ENCODE measurements around the gene CCDC120.

CCDC120 gene, protein sequence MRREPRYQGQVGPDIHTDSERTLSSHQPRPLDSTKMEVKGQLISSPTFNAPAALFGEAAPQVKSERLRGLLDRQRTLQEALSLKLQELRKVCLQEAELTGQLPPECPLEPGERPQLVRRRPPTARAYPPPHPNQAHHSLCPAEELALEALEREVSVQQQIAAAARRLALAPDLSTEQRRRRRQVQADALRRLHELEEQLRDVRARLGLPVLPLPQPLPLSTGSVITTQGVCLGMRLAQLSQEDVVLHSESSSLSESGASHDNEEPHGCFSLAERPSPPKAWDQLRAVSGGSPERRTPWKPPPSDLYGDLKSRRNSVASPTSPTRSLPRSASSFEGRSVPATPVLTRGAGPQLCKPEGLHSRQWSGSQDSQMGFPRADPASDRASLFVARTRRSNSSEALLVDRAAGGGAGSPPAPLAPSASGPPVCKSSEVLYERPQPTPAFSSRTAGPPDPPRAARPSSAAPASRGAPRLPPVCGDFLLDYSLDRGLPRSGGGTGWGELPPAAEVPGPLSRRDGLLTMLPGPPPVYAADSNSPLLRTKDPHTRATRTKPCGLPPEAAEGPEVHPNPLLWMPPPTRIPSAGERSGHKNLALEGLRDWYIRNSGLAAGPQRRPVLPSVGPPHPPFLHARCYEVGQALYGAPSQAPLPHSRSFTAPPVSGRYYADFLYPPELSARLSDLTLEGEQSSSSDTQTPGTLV

GRCh38 chrX:49058794-49059193 lies at the start of gene CCDC120:
TSS of gene CCDC120 (plus strand) at chrX:49058999. CDS start at chrX:49062042, 3,043 bp downstream.
- in situ Hi-C loops (cut with MboI; ENCODE audit: low sequenced_read_pairs) = no loop called here

DNA sequence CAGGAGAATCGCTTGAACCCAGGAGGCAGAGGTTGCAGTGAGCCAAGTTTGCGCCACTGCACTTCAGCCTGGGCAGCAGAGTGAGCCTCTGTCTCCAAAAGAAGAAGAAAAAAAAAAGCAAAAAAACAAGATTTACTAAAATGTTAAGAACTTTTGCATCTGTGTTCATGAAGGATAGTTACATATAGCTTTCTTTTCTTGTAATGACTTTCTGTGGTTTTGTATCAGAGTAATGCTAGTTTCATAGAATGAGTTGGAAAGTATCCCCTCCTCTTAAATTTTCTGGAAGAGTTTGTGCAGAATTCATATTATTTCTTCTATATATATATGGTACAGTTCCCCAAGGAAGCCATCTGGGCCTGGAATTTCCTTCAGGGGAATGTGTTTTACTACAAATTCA lies 39.7 kb upstream of the CCDC120 start:
- in situ Hi-C loops (cut with MboI; ENCODE audit: low sequenced_read_pairs) = no loop called here

- in situ Hi-C loops (cut with MboI; ENCODE audit: low sequenced_read_pairs) = no loop called here
Measured at GRCh38 chrX:49019599-49020249, 39.1 kb upstream of the CCDC120 start.

GRCh38 chrX:49029876-49030275 lies 28.9 kb upstream of the CCDC120 start:
- in situ Hi-C loops (cut with MboI; ENCODE audit: low sequenced_read_pairs) = no loop called here

- in situ Hi-C loops (cut with MboI; ENCODE audit: low sequenced_read_pairs) = no loop called here
Measured at GRCh38 chrX:49030283-49030682, 28.5 kb upstream of the CCDC120 start.

- in situ Hi-C loops (cut with MboI; ENCODE audit: low sequenced_read_pairs) = no loop called here
Measured at GRCh38 chrX:49037883-49038475, 20.8 kb upstream of the CCDC120 start.

DNA sequence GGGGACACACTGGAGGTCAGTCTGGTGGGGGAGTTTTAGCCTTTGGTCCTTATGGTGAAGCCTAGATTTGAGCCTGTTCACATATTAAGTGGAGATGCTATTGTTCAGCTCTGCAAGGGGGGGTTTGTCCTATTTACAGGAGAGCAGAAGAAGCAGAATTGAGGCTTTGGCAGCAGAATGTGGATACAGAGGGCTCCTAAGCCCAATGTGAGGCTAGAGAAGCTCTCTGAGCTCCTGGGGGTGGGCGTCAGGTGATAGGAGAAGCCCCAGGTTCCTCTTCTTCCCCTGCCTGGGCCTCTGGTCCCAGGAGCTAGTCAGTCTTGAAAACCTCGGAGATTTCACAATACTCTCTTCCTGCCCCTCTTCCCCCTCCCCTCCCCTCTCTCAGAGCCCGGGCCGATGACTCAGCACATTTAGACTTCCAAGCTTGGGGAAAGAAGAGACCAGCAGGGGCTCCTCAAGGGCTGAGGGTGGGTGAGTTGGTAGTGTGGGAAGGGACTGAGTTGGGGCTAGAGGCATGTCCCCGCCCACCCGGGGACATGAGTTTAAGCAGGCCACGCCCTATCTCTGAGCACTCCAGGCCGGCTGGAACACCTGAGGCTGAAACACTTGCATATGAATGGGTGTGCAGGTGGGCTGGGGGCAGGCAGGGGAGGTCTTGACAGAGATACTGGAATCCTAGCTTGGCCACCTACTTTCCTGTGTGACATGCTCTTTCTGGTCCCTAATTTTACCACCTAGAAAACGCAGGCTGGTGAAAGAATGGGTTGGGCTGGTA lies 19.0 kb upstream of the CCDC120 start:
- in situ Hi-C loops (cut with MboI; ENCODE audit: low sequenced_read_pairs) = no loop called here

DNA sequence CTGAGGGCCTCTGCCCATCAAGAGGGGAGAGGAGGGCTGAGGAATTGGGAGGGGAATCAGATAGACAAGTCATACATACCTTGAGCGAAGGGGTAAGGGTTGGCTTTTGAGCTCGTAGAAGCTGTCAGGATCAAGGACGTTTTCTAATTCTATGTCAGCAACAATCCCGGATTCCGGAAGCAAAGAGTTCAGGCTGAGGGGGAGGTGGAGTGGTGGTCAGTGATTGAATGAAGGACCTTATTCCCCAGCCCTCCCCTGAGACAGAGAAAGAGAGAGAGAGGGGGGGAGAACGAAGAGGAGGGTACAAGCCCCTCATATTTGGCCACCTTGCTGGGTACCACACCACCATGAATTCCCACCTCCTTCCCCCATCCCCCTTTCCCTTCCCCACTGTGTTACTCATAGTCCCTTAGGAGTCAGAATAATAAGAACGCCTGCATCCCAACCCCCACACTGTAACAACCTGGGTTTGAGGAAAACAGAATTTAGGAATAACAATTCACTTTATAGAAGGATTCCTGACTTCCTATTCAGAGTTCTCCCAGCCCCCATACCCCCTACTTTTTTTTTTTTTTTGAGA lies 18.3 kb upstream of the CCDC120 start:
- in situ Hi-C loops (cut with MboI; ENCODE audit: low sequenced_read_pairs) = no loop called here

DNA sequence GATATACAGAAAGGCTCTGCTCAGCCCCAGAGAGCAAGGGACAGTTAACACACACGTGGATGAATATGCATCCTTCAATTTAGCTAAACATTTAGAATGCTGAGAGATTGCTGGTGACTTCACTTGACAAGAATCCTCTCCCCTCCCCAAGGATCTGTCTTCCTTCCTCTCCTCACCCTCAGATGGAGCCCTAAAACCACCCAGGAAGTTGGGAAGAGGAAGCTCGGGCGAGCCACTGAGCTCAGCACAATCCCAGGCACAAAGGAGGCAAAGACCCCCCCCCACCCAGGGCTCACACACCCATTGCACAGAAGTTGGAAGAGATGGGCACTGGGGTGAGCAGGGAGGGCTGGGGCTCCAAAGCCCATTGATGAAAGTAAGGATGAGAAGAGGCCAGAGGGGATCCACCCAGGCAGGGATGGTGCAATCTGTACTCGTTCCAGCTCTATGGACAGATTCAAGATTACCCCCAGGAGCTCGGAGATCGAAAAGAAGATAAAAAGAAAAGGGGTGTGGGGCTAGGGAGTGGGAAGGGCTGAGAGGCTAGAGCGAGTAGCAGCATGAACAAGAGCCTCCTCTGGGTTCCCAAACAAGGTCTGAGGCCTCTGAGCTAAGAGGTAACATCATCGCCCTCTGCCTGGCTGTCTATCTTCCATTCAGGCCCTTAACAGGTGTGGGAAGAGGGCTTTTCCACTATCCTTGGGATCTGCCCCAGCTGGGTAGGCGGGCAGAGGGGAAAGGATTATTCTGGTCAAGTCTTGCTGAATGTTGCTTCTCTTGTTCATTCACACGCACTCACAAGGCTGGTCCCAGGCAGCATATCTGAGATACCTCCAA lies 16.8 kb upstream of the CCDC120 start:
- in situ Hi-C loops (cut with MboI; ENCODE audit: low sequenced_read_pairs) = no loop called here

- in situ Hi-C loops (cut with MboI; ENCODE audit: low sequenced_read_pairs) = no loop called here
Measured at GRCh38 chrX:49042581-49043219, 16.1 kb upstream of the CCDC120 start.

DNA sequence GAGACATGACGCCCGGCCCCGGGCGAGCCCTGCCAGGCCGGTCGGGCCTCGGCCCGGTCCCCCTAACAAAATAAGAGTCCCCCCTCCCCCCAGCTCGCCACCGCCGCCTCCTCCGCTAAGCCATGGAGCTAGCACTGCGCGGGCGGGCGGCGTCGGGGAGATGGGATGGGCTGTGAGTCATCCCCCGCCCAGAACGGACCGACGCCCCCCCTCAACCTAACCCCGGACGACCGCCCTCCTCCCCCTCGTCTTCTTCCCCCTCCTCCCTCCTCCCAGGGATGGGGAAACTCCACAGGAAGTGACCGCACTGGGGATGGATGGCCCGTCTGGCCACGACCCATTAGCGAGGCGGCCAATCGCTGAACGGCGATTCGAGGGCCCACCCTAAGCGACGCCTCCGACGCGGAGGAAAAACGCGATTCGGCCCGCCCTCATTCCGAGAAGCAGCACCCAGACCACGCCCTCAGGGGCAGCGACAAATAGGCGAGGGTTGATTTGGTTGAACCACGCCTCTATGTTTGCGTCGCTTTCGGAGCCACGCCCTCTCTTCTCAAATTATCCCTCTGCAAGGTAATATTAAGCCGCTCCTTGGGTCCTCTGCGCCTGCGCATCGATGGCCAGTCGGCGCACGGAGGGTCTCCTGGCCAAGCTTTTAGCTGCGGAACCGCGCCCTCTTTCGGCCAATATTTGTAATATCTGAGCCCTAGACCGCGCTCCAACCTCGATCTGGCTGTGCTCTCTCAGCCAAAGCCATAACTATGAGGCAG lies 15.4 kb upstream of the CCDC120 start, which contains the start of gene TFE3:
Gene TFE3, minus strand, starts transcription at position 138 of the 767 bp plus-strand sequence. Its CDS starts 131 bp downstream, at position 7.
- in situ Hi-C loops (cut with MboI; ENCODE audit: low sequenced_read_pairs) = no loop called here

- in situ Hi-C loops (cut with MboI; ENCODE audit: low sequenced_read_pairs) = no loop called here
Measured at GRCh38 chrX:49043987-49044281, 14.9 kb upstream of the CCDC120 start.

DNA sequence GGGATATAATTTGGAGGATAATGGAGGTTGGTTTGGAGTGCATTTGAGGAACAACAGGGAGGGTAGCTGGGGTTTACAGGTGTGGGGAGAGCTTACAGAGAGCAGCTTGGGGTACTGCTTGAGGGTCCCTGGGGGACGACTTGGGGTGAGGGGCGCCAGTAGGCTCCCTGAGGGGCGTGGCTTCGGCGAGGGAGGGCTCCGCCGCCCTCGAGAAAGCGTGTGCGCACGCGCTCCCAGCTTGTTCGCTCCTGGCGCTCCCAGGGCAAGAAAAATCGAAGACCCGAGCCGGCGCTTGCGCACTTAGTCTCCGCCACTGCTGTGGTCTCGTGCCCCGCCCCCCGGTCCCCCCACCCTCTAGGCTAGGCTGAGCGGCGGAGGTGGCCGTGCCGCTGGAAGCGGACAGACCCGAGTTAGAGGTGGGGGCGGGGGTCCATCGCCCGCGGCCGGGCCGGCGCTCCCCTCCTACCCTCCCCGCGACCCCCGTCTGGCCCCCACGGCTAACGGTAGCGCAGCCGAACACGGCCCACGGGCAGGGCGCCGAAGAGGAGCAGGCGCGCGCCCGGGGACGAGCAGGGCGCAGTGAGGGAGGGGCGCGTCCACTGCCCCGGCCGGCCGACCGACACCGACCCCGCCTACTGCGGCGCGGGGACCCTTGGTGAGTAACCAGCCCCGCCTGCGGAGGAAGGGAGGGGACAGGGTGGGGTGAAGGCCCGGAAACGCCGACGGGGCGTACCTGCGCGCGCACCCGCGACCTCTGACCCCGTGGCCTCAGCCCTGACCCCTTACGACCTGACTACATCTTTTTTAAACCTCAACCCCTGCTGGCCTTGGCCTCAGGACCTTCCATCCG lies 5.4 kb upstream of the CCDC120 start:
- in situ Hi-C loops (cut with MboI; ENCODE audit: low sequenced_read_pairs) = no loop called here

GRCh38 chrX:49054073-49054762 lies 4.6 kb upstream of the CCDC120 start:
- in situ Hi-C loops (cut with MboI; ENCODE audit: low sequenced_read_pairs) = no loop called here

- in situ Hi-C loops (cut with MboI; ENCODE audit: low sequenced_read_pairs) = no loop called here
Measured at GRCh38 chrX:49059201-49059600, 402 bp downstream of the CCDC120 start.

GRCh38 chrX:49059681-49060085 lies 884 bp downstream of the CCDC120 start:
- in situ Hi-C loops (cut with MboI; ENCODE audit: low sequenced_read_pairs) = no loop called here

DNA sequence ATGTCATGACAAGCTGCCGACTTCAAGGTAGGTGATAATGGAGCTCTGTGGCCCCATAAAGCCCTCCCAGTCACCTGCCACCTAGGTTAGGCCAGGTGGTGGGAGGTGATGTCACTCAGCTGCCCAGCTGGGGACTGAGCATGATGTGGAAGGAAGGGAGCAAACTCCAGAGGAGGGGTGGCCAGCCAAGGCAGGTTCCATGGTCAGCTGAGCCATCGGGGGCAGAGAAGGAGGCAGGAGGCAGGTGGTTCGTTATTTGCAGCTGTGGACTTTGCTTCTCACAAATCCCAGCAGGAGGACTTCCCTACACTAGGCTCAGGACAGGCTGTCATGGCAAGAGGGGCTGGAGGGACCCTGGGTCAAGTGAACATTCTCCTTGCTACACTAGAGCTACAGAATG lies 2.1 kb downstream of the CCDC120 start:
- in situ Hi-C loops (cut with MboI; ENCODE audit: low sequenced_read_pairs) = no loop called here
